ENCODE data around the gene PRLR. TPM values are rescaled to one million over a fixed set of nuclear protein-coding genes. Genes with fewer than 3 reads are reported as not detected.
A peak's percentile ranks its signal among the peaks of the same experiment; 100 is the strongest.

PRLR gene
- total and polyA plus RNA-seq, 5 donors, result 0.20 to 1.7 (median 0.95) TPM

GRCh38 chr5:35209862-35210261 lies 20.4 kb downstream of the PRLR start:
- Histone ChIP-seq H3K27ac (ENCODE audit: low read length) (no peak overlapping the region), H3K9me3 (ENCODE audit: control insufficient read depth, low read length) (no peaks in the 10 kb centered on the region), H3K27me3 (ENCODE audit: control insufficient read depth, insufficient read depth) (no peaks in the 10 kb centered on the region), H3K4me1 (ENCODE audit: control insufficient read depth, insufficient read depth, low read length) (no peaks in the 10 kb centered on the region), H3K4me3 (ENCODE audit: low read length) (no peak overlapping the region)
- DNase-seq (no peak), ATAC-seq (no peak)
- intact Hi-C loops (cut with DNase I), result no loop called here
- WGBS, result 95% methylated on average over 3 of the region's 3 CpGs

GRCh38 chr5:35205606-35206005 lies 24.7 kb downstream of the PRLR start:
- 88% methylated on average over 1 of the region's 1 CpG for WGBS
- intact Hi-C loops (cut with DNase I), result no loop called here
- H3K4me3 ChIP-seq (ENCODE audit: low read length), result no peak overlapping the region
- peaks cover 2% of the 10 kb centered on the region for H3K9me3 ChIP-seq (ENCODE audit: control insufficient read depth, low read length)
- no peaks in the 10 kb centered on the region for H3K27me3 ChIP-seq (ENCODE audit: control insufficient read depth, insufficient read depth)
- H3K27ac ChIP-seq (ENCODE audit: low read length), result no peak overlapping the region
- ATAC-seq (no peak), DNase-seq (no peak)
- H3K4me1 ChIP-seq (ENCODE audit: control insufficient read depth, insufficient read depth, low read length), result no peaks in the 10 kb centered on the region

- H3K4me1 ChIP-seq (ENCODE audit: control insufficient read depth, insufficient read depth, low read length), result no peaks in the 10 kb centered on the region
- no peaks in the 10 kb centered on the region for H3K27me3 ChIP-seq (ENCODE audit: control insufficient read depth, insufficient read depth)
- no peak overlapping the region for H3K27ac ChIP-seq (ENCODE audit: low read length)
- DNase-seq, result no peak
- intact Hi-C loops (cut with DNase I), result no loop called here
- H3K4me3 ChIP-seq (ENCODE audit: low read length), result no peak overlapping the region
- 65% methylated on average over 2 of the region's 2 CpGs for WGBS
- H3K9me3 ChIP-seq (ENCODE audit: control insufficient read depth, low read length), result peaks cover 2% of the 10 kb centered on the region
- ATAC-seq, result no peak
These were observed 25.1 kb downstream of the PRLR start for GRCh38 chr5:35205186-35205585.

- Histone ChIP-seq H3K4me3 (ENCODE audit: low read length) (no peak overlapping the region), H3K27me3 (ENCODE audit: control insufficient read depth, insufficient read depth) (no peaks in the 10 kb centered on the region), H3K9me3 (ENCODE audit: control insufficient read depth, low read length) (peaks cover 2% of the 10 kb centered on the region), H3K27ac (ENCODE audit: low read length) (no peak overlapping the region), H3K4me1 (ENCODE audit: control insufficient read depth, insufficient read depth, low read length) (peaks cover 2% of the 10 kb centered on the region)
- ATAC-seq (no peak), DNase-seq (no peak)
- intact Hi-C loops (cut with DNase I), result no loop called here
- 95% methylated on average over 1 of the region's 1 CpG for WGBS
These were observed 26.9 kb downstream of the PRLR start for GRCh38 chr5:35203403-35203802.

GRCh38 chr5:35202319-35203111 lies 27.8 kb downstream of the PRLR start:
- Histone ChIP-seq H3K27ac (ENCODE audit: low read length) (no peak overlapping the region), H3K4me3 (ENCODE audit: low read length) (no peak overlapping the region), H3K9me3 (ENCODE audit: control insufficient read depth, low read length) (peaks cover 2% of the 10 kb centered on the region), H3K27me3 (ENCODE audit: control insufficient read depth, insufficient read depth) (no peaks in the 10 kb centered on the region), H3K4me1 (ENCODE audit: control insufficient read depth, insufficient read depth, low read length) (peaks cover 9% of the 10 kb centered on the region)
- DNase-seq, result peak; percentile 24 to 74 (median 46)
- ATAC-seq, result peak; percentile 50 to 51
- intact Hi-C loops (cut with DNase I), result no loop called here
- WGBS, result 63% methylated on average over 5 of the region's 5 CpGs

GRCh38 chr5:35201291-35201690 lies 29.0 kb downstream of the PRLR start:
- no peak overlapping the region for H3K27ac ChIP-seq (ENCODE audit: low read length)
- H3K4me1 ChIP-seq (ENCODE audit: control insufficient read depth, insufficient read depth, low read length), result peaks cover 9% of the 10 kb centered on the region
- no peaks in the 10 kb centered on the region for H3K27me3 ChIP-seq (ENCODE audit: control insufficient read depth, insufficient read depth)
- H3K9me3 ChIP-seq (ENCODE audit: control insufficient read depth, low read length), result peaks cover 2% of the 10 kb centered on the region
- 89% methylated on average over 2 of the region's 2 CpGs for WGBS
- intact Hi-C loops (cut with DNase I), result no loop called here
- H3K4me3 ChIP-seq (ENCODE audit: low read length), result no peak overlapping the region
- no peak for ATAC-seq
- DNase-seq, result no peak

- Histone ChIP-seq H3K27ac (ENCODE audit: low read length) (no peak overlapping the region), H3K27me3 (ENCODE audit: control insufficient read depth, insufficient read depth) (no peaks in the 10 kb centered on the region), H3K9me3 (ENCODE audit: control insufficient read depth, low read length) (peaks cover 2% of the 10 kb centered on the region), H3K4me1 (ENCODE audit: control insufficient read depth, insufficient read depth, low read length) (peaks cover 9% of the 10 kb centered on the region), H3K4me3 (ENCODE audit: low read length) (no peak overlapping the region)
- intact Hi-C loops (cut with DNase I), result loop anchor here in 2 of 4 donors (10.0 kb wide), 1 partner anchor 105 kb away; no protein-coding TSS in a partner anchor
- ATAC-seq, result no peak
- DNase-seq, result no peak
- 77% methylated on average over 3 of the region's 3 CpGs for WGBS
These were observed 30.4 kb downstream of the PRLR start for GRCh38 chr5:35199886-35200285.

- Histone ChIP-seq H3K27ac (ENCODE audit: low read length) (no peak overlapping the region), H3K4me1 (ENCODE audit: control insufficient read depth, insufficient read depth, low read length) (peaks cover 9% of the 10 kb centered on the region), H3K4me3 (ENCODE audit: low read length) (no peak overlapping the region), H3K9me3 (ENCODE audit: control insufficient read depth, low read length) (peaks cover 2% of the 10 kb centered on the region), H3K27me3 (ENCODE audit: control insufficient read depth, insufficient read depth) (no peaks in the 10 kb centered on the region)
- no peak for DNase-seq
- 8% methylated on average over 4 of the region's 4 CpGs for WGBS
- intact Hi-C loops (cut with DNase I), result loop anchor here in 2 of 4 donors (10.0 kb wide), 1 partner anchor 104 kb away; no protein-coding TSS in a partner anchor
- ATAC-seq, result peak; percentile 41 to 71
These were observed 31.6 kb downstream of the PRLR start for GRCh38 chr5:35198686-35199085.

GRCh38 chr5:35198075-35198474 lies 32.2 kb downstream of the PRLR start:
- peak; percentile 73 to 93 (median 90) for DNase-seq
- H3K4me1 ChIP-seq (ENCODE audit: control insufficient read depth, insufficient read depth, low read length), result peaks cover 9% of the 10 kb centered on the region
- H3K27ac ChIP-seq (ENCODE audit: low read length), result no peak overlapping the region
- intact Hi-C loops (cut with DNase I), result loop anchor here in 2 of 4 donors (10.0 kb wide), 1 partner anchor 103 kb away; no protein-coding TSS in a partner anchor
- ATAC-seq, result peak; percentile 87 to 90
- H3K4me3 ChIP-seq (ENCODE audit: low read length), result no peak overlapping the region
- 5% methylated on average over 5 of the region's 5 CpGs for WGBS
- peaks cover 2% of the 10 kb centered on the region for H3K9me3 ChIP-seq (ENCODE audit: control insufficient read depth, low read length)
- no peaks in the 10 kb centered on the region for H3K27me3 ChIP-seq (ENCODE audit: control insufficient read depth, insufficient read depth)

- no peak for DNase-seq
- ATAC-seq, result no peak
- 95% methylated on average over 3 of the region's 3 CpGs for WGBS
- intact Hi-C loops (cut with DNase I), result loop anchor here in 2 of 4 donors (10.0 kb wide), 1 partner anchor 103 kb away; no protein-coding TSS in a partner anchor
- Histone ChIP-seq H3K9me3 (ENCODE audit: control insufficient read depth, low read length) (no peaks in the 10 kb centered on the region), H3K4me1 (ENCODE audit: control insufficient read depth, insufficient read depth, low read length) (peaks cover 9% of the 10 kb centered on the region), H3K27me3 (ENCODE audit: control insufficient read depth, insufficient read depth) (no peaks in the 10 kb centered on the region), H3K27ac (ENCODE audit: low read length) (no peak overlapping the region), H3K4me3 (ENCODE audit: low read length) (no peak overlapping the region)
These were observed 32.9 kb downstream of the PRLR start for GRCh38 chr5:35197351-35197750.

- WGBS, result 95% methylated on average over 5 of the region's 5 CpGs
- ATAC-seq, result no peak
- no peak for DNase-seq
- Histone ChIP-seq H3K4me3 (ENCODE audit: low read length) (no peak overlapping the region), H3K27me3 (ENCODE audit: control insufficient read depth, insufficient read depth) (no peaks in the 10 kb centered on the region), H3K27ac (ENCODE audit: low read length) (no peak overlapping the region), H3K4me1 (ENCODE audit: control insufficient read depth, insufficient read depth, low read length) (peaks cover 9% of the 10 kb centered on the region), H3K9me3 (ENCODE audit: control insufficient read depth, low read length) (no peaks in the 10 kb centered on the region)
- intact Hi-C loops (cut with DNase I), result loop anchor here in 2 of 4 donors (10.0 kb wide), 1 partner anchor 101 kb away; no protein-coding TSS in a partner anchor
These were observed 34.8 kb downstream of the PRLR start for GRCh38 chr5:35195472-35195852.

All from right cardiac atrium (tissue), 5 donors.